Hematopoietic multipotent progenitor cell treated with erythropoietin and hydrocortisone succinate and interleukin-3 and kit ligand, for 8 days (in vitro differentiated cells): ENCODE results near the gene RPL27A.

Experiments used
- DNase-seq: peaks from one replicate; pipeline ENCODE4 v3.0.0-alpha.2; 2015

Gene RPL27A

DNA sequence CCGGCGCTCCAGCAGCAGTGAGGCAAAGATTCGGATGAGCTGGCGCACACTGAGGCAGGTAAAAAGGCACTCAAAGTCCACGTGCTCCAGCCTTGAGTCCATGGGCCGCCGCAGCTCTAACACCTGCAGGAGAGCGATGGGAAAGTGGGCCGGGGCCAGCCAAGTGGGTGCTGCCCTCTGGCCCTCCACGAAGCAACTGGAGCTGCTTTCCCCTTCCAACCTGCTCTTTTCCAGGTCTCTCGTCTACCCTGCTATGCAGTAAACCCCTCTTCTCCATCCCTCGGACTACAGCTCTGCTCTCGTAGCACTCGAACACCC, 20.0 kb downstream of the RPL27A start:
- no peak for DNase-seq

DNA sequence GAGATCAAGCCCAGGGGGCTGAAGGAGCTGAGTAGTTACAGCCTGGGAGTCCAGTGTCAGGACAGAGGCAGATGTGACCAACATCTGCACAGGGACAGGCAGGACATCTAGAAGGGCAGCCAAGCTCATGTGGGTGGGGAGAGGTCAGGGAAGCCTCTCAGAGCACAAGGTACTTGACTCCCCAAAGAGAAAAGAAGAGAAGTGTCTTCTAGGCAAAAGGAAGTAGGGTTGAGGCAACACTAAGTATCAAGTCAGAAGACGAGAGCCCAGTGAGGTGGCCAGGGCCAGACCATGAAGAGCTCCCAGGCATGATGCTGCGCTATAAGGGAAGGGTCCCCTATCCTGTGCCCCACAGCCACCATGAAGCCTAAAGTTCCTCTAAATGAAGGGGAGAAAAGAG, 21.5 kb downstream of the RPL27A start:
- DNase-seq: no peak

DNA sequence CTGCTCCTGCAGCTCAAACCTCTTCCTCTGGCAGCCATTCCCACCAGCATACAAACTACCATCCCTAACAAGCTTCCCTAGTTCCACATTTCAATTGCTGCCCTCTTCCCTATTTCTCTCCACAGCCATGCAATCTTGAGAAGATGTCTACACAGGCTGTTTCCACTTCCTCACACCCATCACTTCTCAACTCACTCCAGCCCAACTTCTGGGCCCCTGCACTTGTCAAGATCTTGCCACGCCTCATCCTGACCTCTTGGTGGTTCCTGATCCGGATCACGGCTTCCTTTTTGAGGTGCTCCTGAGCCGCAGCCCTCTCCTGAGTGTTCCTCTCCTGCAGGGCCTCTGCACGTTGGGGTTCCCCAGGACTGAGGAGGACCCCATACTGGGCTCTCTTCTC, 22.6 kb downstream of the RPL27A start:
- DNase-seq: no peak

DNA sequence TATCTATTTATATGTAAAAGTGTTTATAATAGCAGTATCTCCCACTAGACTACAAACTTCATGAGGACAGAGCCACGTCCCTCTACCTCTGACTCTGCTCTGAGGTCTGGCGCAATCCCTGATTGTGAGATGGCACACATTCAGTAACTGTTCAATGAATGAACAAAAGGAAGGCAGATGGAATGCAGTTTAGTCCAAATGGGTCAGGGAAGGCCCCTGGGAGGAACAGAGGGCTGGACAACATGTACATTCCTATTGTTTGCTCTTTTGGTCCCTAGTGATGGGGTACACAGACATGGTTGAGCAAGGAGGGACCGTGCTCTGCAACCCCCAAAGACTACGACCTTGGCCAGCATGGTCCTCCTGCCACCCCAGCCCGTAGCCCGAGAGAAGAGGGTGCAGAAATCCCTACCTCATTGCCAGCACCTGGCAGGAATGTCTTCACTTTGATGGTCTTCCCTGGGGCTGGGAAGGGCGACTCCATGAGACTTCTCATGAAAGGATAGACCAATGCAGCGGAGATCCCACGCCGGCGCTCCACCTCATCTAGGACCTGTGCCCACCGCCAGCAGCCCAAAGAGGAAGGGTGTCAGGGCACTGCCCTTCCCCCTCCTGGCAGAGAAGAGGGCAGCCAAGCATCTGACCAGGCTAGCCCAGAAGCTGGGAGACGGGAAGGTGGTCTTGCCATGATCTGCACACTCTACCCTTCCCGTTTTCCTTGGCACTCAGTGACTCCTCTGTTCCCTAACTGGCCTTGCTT, 24.3 kb downstream of the RPL27A start:
- no peak for DNase-seq

DNA sequence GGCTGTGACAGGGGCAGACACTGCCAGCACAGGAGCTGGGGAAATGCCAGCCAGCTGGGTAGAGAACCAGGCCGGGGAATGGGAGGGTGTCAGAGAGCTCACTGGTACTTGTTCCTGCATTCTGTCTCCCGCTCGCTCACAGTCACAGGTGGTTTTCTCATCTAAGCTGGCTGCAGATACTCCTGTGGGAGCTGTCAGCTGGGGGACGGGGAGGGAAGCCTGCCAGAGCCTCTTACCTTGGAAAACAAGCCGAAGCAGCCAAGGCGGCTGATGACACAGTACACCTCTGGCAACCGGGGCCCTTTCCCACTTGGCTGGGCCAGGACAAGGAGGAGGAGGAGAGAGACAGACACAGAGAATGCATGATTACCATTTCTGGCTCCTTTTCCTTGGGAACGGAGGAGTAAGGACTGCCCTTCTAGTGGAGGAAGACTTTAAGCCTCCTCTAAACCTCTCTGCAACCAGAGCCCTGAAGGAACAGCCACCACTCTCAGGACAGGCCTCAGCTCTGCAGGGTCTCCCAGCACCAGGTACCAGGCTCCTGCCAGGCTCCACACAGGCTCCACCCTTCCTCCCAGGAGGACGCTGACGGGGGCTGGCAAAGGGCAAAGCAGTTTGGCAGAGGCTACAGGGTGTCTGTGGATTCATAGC, 25.1 kb downstream of the RPL27A start:
- no peak for DNase-seq

DNA sequence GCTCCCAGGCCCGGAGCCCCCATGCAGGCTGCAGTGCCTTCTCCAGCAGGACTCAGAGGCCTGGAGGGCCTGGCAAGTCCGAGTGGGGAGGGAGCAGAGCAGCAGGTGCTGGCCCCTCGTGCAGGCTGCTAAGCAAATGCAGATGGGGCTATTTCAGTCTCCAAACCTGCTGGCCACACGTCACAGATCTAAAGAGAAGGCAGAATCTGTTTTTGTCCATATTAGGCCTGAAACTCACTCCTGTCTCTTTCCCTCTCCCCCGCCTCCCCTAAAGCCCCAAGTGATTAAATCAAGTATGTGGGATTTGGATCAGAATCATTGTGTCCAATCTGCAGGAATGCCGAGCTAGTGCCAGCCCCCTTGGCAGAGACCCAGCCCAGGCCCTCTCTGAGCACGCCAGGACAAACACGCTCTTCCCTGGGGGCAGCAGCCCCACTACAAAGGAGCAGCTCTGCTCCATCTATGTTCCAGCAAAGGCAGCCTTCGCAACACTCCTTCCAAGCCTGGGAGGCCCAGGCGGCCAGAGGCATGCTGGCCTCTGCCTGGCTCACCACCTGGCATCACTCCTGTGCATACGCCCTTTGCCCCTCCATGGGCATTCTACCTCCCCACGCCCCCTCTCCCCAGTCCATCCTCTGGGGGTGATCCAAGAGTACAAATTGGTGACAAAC, 26.5 kb downstream of the RPL27A start:
- DNase-seq: no peak

DNA sequence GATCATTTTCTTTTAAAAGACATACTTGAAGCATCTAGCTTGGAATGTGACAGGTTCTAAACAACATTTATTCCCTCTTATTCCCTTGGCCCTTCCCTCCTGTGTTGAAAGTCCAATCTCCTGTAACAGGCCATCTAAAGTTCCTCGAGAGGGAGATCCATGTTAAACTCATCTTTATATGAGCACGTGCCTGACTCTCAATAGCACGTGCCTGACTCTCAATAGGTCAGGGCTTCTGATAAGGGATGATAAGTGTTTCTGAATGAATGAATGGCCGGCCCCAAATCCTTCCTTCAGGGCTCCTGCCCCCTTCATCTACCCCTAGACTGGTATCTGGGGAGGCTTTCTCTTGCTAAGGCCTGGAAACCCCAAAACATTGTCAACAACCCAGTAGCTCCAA, 27.2 kb downstream of the RPL27A start:
- DNase-seq: no peak

DNA sequence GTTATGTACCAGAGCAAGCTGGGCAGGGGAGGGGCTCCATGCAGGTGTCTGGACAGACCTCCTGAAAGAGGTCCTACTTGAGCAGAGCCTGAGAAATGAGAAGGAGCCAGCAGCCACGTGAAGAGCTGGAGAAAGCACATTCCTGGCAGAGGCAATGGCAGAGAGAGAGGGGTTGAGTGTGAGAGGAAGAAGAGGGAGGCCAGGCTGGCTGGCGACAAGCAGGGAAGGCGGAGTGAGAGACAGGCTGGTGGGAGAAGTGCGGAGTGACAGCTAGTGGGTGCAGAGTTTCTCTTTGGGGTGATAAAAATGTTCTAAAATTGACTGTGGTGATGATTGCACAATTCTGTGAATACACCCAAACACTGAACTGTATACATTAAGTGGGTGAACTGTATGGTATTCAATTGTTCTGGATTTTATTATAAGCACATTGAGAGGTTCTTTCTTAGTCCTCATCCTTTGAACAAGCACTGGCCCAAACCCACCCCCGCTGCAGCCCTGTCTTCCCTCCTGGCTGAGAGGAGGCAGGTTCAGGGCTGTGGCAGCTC, 29.4 kb downstream of the RPL27A start:
- DNase-seq: no peak

DNA sequence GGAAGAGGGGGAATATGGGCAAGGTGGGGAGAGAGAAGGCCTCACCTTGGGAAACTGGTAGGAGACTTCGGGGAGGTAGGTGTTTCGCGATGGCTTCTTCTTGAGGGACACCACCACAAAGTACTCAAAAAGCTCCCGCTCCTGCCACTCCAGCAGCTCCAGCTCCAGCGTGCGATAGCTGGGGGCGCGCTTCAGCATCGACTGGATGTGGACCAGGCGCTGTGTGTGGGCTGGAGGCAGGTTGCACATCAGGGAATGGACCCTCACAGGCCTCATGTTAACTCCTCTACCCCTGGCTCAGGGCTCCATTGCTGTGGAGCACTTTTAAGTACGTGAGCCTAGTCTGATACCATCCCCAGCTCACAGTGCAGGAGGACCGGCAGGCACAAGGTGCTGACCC, 29.9 kb downstream of the RPL27A start:
- no peak for DNase-seq

DNA sequence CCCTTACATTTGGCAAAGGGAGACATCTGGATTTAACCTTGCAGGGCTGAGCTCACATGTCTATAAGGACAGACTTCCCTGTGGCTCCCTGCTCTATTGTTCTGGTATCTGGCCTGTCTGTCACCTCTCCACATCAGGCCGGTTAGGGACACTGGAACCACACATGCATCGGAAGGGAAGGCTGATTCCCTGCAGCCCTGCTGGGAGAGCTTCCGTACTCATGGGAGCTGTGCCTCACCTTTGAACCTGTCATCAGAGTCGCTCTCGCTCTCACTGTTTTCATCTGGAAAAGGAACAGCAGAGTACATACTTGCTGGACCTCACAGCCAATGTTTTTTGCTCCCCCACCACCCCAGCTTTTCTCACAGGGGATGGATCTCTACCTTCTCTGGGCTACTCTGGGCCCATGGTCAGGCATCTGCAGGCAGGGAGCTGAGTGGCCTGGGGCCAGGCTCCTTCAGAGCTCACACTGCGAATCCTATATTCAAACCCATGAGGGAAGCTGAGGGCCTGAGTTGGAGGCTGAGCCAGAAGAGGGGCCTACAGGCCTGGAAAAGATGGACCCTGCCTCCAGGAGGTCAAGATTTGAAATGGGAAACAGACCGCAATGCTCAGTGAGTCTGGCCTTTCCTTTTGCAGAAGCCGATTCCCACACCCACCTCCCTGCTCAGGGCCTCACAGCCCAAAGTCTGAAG, 31.3 kb downstream of the RPL27A start:
- DNase-seq: no peak

DNA sequence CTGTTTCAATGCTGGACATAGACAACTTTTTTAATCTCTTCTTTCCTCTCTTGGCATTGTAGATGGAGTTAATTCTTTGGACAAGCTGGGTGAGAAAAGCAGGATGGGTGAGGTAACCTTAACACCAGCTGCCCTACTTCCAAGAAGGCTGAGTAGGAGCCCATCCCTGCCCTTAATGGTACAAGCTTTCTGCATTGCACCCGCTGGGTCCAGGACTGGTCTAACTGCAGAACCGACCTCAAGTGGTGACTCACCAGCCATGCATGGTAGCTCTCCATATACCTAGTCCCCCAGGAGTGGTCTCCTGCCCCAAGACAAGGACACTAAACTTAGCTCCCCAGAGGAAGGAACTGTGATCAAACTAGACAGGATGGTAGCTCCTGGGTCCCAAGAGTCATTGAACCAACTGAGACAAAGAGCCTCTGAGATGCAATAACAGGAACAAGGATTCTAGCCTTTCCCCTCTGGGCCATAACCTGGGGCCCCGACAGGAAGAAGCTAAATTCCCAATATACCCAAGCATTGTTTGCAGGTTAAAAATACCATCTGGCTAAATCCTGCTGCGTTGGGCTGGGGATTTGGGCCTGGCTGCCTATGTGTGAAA, 32.1 kb downstream of the RPL27A start:
- no peak for DNase-seq

DNA sequence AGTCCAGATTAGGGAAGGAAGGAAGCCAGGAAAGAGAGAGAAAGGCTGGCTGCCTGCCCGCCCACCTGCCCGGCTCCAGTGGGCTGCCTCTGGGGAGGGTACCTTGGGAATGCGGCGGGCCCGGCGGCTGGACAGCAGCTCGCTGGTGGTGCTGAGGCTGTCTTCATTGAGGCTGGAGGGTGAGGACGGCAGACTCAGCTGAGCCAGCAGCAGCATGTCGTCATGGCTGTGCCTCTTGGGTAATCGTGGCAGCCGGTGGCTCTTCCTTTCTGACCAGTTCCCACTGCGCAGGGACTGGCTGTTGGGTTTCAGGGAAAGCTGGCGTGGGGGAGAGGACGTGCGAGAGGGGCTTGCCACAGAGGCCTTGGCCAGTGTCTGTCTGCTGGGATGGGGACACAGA, 32.9 kb downstream of the RPL27A start:
- no peak for DNase-seq

DNA sequence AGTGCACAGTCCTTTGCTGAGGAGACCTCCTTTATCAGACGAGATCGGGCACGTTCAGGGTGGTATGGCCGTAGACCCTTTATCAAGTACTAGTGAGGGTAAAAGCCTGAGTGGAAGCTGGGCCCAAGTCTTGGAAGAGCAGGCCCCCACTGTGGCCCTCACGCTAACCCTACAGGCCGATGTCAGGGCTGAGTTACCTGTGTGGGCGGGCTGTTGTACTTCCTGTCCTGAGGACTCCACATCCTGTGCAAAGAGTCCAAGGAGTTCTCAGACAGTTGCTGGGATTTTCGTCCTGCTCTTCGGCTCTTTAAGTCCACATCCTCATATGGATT, 34.9 kb downstream of the RPL27A start:
- no peak for DNase-seq

DNA sequence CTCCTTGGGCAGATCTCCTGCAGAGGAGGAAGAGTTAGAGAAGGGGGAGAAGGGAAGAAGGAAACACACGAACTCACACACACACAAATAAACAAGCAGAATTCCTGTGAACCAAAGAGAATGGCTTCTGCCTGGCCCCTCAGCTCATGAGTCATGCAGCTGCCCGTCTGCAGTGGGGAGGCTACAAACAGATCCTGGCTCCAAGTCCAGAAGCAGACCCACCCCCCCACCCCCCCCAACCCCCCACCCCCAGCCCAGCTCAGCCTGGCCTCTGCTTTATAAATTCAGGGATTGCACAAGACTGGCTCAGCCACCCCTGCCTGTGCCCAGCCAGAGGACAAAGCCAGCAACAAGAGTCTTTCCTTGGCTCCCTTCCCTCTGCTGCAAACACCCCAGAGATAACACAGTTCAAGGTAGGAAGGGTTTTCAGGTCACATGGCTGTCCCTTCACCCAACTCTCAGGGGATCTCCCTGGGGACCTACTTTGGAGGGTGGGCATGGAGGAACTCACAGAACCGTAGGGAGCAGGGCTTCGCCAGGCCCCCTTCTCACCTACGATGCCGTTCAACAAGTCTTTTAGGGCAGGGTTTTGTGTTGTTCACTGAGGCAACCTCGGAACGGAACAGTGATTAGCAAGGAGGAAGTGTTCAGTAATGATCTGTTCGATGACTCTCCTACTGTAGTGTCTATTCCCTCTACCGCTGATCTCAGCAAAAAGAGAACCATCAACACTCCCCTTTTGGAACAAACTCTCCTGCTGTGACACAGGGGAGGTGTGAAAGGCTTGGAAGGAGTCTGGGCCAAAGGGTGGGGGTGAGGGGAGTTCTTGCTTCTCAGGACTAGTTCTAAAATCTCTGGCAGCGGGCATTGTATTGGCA, 35.5 kb downstream of the RPL27A start:
- no peak for DNase-seq

DNA sequence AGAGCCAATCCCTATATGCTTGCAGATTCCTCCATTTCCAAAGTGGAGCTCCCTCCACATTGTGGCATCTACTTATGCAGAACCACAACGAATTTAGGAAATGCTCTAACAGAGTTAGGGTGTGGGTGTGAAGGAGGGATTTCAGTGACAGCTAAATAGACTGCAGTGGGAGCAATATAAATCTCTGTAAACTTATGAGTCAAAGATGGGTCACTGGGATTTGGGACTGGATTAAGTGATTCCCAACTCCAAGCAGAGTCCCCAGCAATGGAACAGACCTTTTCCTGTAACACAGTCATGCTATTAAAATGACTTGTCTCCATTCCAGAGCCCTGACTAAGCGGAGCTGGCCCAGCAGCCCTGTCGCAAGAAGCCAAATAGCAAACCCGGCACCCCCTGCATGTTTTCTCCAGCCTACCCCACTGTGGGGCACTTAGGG, 36.6 kb downstream of the RPL27A start:
- no peak for DNase-seq

DNA sequence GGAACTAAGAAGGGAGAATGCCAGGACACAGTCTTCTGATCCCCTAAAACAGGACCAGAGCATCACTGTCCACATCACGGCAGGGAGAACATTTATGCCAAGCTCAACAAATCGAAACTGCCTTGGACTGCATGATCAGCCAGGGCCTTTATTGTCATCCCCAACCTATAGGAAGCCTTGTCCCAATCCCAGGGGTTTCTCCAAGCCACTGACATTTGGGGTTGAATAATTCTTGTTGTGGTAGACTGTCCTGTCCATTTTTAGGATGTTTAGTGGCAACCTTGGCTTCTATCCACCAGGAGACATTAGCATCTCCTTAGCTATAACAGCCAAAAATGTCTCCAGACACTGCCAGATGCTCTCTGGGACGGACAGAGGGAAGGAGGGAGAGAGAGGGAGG, 37.1 kb downstream of the RPL27A start:
- DNase-seq: no peak

DNA sequence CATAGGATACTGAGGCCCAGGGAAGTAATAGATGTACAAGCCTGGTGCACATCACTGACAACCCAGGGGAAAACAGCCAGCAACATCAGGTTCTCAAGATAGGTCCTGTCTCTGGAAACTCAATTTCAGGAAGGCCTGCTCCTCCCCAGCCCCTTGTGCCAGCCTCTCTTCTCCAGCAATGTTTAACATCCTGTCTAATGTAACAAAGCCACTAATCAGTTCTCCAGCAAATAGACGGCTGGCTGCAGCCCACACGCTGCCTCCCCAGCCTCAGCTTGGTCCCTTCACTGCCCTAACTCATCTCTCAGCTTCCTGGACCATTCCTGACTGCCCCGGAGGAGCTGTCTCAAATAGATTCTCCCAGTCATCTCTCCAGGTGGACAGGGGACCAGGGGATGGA, 37.8 kb downstream of the RPL27A start:
- DNase-seq: no peak

DNA sequence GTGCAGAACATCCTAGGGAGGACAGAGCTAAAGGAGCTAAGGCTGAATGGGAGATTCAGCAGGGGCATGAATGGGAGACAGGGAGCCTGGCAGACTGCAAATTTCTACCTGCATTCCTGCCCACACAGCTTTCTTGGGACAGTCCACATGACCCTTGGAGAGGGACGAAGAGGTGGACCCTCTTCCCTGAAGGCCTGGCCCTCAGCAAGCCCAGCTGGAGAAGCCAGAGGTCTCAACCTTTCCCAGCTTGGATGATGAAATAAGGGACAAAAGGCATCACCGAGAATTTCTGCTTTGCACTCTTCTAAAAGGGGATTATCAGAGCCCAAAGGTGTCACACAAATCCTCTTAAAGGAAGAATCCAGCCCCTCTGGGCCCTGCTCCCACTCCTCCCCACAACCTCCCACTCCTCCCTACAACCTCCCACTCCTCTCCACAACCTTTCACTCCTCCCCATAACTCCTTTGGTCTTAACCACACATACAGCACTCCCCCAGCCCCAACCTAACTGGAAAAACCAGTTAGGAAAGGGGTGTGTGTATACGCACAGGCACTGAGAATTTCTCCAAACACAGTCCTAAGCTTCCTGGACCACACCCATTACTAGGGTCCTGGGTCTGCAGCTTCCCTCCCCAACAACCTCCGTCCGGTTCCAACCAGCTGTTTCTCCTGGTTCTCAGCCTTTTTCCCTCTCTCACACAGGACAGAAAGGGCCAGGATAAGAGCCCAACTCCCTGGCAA, 38.4 kb downstream of the RPL27A start:
- DNase-seq: no peak

DNA sequence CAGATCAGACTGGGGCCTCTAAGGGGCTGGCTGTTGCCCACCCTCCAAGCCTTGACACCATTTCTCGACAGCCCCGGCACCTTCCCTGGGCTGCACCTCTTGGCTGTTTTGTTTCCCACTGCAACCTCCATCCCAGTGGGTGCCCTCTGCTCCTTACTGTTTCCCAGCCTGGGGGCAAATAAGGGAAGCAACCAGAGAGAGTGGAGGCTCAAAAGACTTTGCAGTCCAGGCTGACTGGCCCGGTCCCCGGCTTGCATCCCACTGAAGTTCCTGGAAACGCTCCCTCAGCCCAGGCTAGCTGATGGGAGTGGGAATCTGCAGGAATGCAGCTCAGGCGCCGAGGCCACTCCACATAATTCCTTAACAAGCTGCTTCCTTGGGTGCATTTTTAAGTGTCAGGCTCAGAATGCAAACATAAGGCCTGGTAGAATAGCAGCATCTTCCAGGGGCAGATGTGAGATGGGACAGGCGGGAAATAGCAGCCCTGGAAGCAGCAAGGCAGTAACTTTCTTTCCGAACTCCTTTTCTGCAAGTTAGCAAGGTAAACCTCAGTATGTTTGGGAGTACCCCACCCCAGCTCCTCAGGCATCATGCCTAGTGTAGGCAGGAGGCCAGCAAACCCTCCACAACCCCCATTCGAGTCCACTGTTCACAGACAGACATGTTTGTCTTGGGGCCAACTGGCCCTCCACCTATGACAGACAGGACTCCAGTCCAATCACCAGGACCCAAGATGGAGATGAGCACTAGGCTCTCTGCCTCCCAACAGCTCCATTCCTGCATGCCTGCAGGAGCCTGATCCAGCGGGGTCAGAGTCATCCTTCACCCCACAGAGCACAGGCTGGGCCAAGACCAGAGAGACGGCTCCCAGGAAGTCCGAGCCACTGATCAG, 39.3 kb downstream of the RPL27A start:
- DNase-seq: no peak

DNA sequence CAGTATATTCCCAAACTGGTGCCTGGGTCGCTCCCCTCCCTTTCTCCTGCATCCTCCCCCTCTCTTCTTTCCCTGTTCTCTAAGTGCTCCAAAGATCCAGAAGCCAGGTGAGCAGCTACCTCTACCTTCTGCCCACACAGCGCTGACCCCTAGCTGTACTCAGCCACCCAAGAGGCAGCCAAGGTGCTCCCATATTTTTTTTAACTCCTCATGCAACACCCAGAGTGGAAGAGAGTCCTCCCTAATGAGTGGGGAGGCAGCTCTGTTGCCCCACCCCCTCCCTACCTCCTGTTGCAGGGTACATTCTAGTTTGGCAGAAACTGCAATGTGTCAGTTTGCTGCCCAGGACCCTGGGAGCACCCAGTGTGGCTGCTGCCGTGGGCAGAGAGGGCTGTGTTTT, 40.2 kb downstream of the RPL27A start:
- no peak for DNase-seq
